GM23248 (cell line): Measurements from ENCODE around the gene TRIM17.

Experiments
- EZH2 ChIP-seq: fragments of 200-600 bp; sonication (generic); IDR thresholded peaks from 2 replicates; pipeline ENCODE4 v1.6.1; 2018; ENCODE audit warnings: antibody characterized with exemption, mild to moderate bottlenecking; ENCODE audit not compliant: insufficient read depth, poor library complexity, severe bottlenecking
- EZH2phosphoT487 ChIP-seq: fragments of 200-600 bp; sonication (generic); IDR thresholded peaks from 2 replicates; pipeline ENCODE4 v1.6.1; 2018; ENCODE audit warnings: antibody characterized with exemption, moderate library complexity, mild to moderate bottlenecking, low read depth; ENCODE audit not compliant: insufficient read depth

- no peak for TF ChIP-seq EZH2
- no peak for TF ChIP-seq EZH2phosphoT487
These were observed 40.4 kb downstream of the TRIM17 start for GRCh38 chr1:228376262-228376628.
